B cell (primary cell): Measurements from ENCODE around the gene FBF1. TPM values are rescaled to one million over a fixed set of nuclear protein-coding genes. Genes with fewer than 3 reads are reported as not detected.

Source experiments
- ATAC-seq: fragments of 200-7000 bp; cut with Tn5 transposase; one replicate; pipeline ENCODE4 v1.10.0; 2021; ENCODE audit warnings: low read depth, mild to moderate bottlenecking, moderate number of reproducible peaks, moderate library complexity
- CTCF ChIA-PET: fragments of 350-600 bp; sonication (Branson Sonifier 250); formaldehyde crosslinking; loops from one replicate; lab custom pipeline; 2021; ENCODE audit warnings: antibody characterized with exemption, inconsistent platforms; lab: Charles Lee
- POLR2A ChIA-PET: fragments of 350-600 bp; sonication (Branson Sonifier 250); formaldehyde crosslinking; loops from one replicate; lab custom pipeline; 2021; ENCODE audit warnings: antibody characterized with exemption; lab: Charles Lee
- DNase-seq: peaks from one replicate; pipeline ENCODE4 v3.0.0; 2013
- H2AFZ ChIP-seq: 2 replicates; pipeline ENCODE4 v1.6.1; 2012; ENCODE audit warnings: mild to moderate bottlenecking, low read depth, low read length; ENCODE audit not compliant: insufficient read depth, poor library complexity, severe bottlenecking
- H3K27ac ChIP-seq, 2 donors: 1 replicate in 1 of 2; 2 replicates in 1 of 2; pipeline ENCODE4 v1.5.1; 2012 to 2013; ENCODE audit warnings: low read length in 2 of 2, mild to moderate bottlenecking in 2 of 2, moderate library complexity in 1 of 2
- H3K27me3 ChIP-seq, 4 experiments: fragments of 200-600 bp in 1 of 4; sonication (generic) in 1 of 4; replicated peaks in 1 of 4; 1 replicate in 2 of 4; 2 replicates in 2 of 4; pipeline versions ENCODE4 v1.6.1 to v1.7.0; 2013 to 2016; ENCODE audit warnings: low read length in 3 of 4, mild to moderate bottlenecking in 2 of 4, mixed read lengths in 1 of 4, moderate library complexity in 1 of 4; ENCODE audit not compliant: insufficient read depth in 4 of 4, control insufficient read depth in 3 of 4; ENCODE audit errors: control extremely low read depth in 1 of 4
- H3K36me3 ChIP-seq, 2 experiments: replicated peaks in 1 of 2; 1 replicate in 1 of 2; 2 replicates in 1 of 2; pipeline versions ENCODE4 v1.6.1 to v1.7.1; 2013; ENCODE audit warnings: low read length in 1 of 2; ENCODE audit not compliant: insufficient read depth in 2 of 2, control insufficient read depth in 1 of 2; ENCODE audit errors: control extremely low read depth in 1 of 2, extremely low read depth in 1 of 2
- H3K4me1 ChIP-seq, 2 donors: fragments of 200-600 bp in 1 of 2; sonication (generic) in 1 of 2; 1 replicate in 1 of 2; 2 replicates in 1 of 2; pipeline versions ENCODE4 v1.5.1 to v1.6.1; 2013 to 2017; ENCODE audit warnings: low read length in 2 of 2; ENCODE audit not compliant: control insufficient read depth in 2 of 2, insufficient read depth in 2 of 2
- H3K4me2 ChIP-seq: replicated peaks from 2 replicates; pipeline ENCODE3; 2012; ENCODE audit warnings: mild to moderate bottlenecking, low read depth, low read length; ENCODE audit not compliant: poor library complexity, severe bottlenecking
- H3K4me3 ChIP-seq, 5 experiments: fragments of 200-600 bp in 1 of 5; sonication (generic) in 1 of 5; 1 replicate in 3 of 5; 2 replicates in 2 of 5; pipeline versions ENCODE4 v1.5.1 to v1.7.0; 2011 to 2016; ENCODE audit warnings: low read length in 4 of 5, mild to moderate bottlenecking in 4 of 5, low read depth in 2 of 5, control low read depth in 1 of 5, moderate library complexity in 1 of 5; ENCODE audit not compliant: insufficient read depth in 1 of 5; ENCODE audit errors: control extremely low read depth in 1 of 5, extremely low read depth in 1 of 5
- H3K79me2 ChIP-seq: fragments of 200-600 bp; sonication (generic); one replicate; pipeline ENCODE4 v1.6.0; 2016; ENCODE audit warnings: low read length; ENCODE audit not compliant: control insufficient read depth, insufficient read depth
- H3K9ac ChIP-seq: fragments of 200-600 bp; sonication (generic); 2 replicates; pipeline ENCODE4 v1.6.1; 2017; ENCODE audit warnings: mild to moderate bottlenecking, low read length, moderate library complexity
- H3K9me3 ChIP-seq, 3 donors: one replicate each; pipeline versions ENCODE4 v1.6.1 to v1.7.1; 2013; ENCODE audit warnings: low read length in 2 of 3; ENCODE audit not compliant: control insufficient read depth in 2 of 3, insufficient read depth in 1 of 3; ENCODE audit errors: control extremely low read depth in 1 of 3
- H4K20me1 ChIP-seq: 2 replicates; pipeline ENCODE4 v1.6.0; 2012; ENCODE audit warnings: mild to moderate bottlenecking, low read length; ENCODE audit not compliant: insufficient read depth, control insufficient read depth, poor library complexity, severe bottlenecking
- H3K27ac Mint-ChIP-seq: one replicate; pipeline ENCODE4 v1.8.0; 2021; ENCODE audit warnings: mixed read lengths
- H3K27me3 Mint-ChIP-seq: one replicate; pipeline ENCODE4 v1.8.0; 2021; ENCODE audit warnings: mixed read lengths
- H3K4me1 Mint-ChIP-seq: one replicate; pipeline ENCODE4 v1.8.0; 2021; ENCODE audit warnings: mixed read lengths
- H3K4me3 Mint-ChIP-seq: one replicate; pipeline ENCODE4 v1.8.0; 2021; ENCODE audit warnings: mixed read lengths
- H3K9me3 Mint-ChIP-seq: one replicate; pipeline ENCODE4 v1.8.0; 2022; ENCODE audit warnings: mixed read lengths; ENCODE audit not compliant: insufficient read depth
- CTCF ChIP-seq: fragments of 200-600 bp; IDR thresholded peaks from one replicate; pipeline ENCODE4 v1.8.0; 2022; ENCODE audit warnings: antibody characterized with exemption, mild to moderate bottlenecking
- EZH2 ChIP-seq: IDR thresholded peaks from 2 replicates; pipeline ENCODE4 v1.6.1; 2012; ENCODE audit warnings: borderline replicate concordance, low read depth, mild to moderate bottlenecking, moderate library complexity, low read length; ENCODE audit not compliant: insufficient read depth, poor library complexity, severe bottlenecking
- WGBS: methylation state at CpG from one replicate; pipeline ENCODE4 v1.1.5; 2013; ENCODE audit warnings: missing lambda C conversion rate; ENCODE audit not compliant: insufficient coverage; 5-methylcytosine and 5-hydroxymethylcytosine counted together
- intact Hi-C: fragments of 100-400 bp; cut with micrococcal nuclease; formaldehyde crosslinking; loops from one replicate; pipeline ENCODE4 v1.10.0; 2022
- polyA plus RNA-seq: library from polyadenylated mRNA; depleted of rRNA; stranded (reverse); fragments of >200 nt; gene quantifications from 2 replicates; pipeline ENCODE4 v1.2.3, GENCODE V29; 2012
- total RNA-seq, 2 donors: library from RNA; stranded (reverse); fragments of 120-200 nt in 1 of 2; gene quantifications; 1 replicate in 1 of 2; 2 replicates in 1 of 2; pipeline versions ENCODE4 v1.2.3 to v1.2.4, GENCODE V29; 2013 to 2022

FBF1 gene
- total and polyA plus RNA-seq, 2 donors (not counting 1 experiment from before 2014, with no cell fraction given) = 21.6 to 31.5 TPM

GRCh38 chr17:75919611-75920010, 21.2 kb downstream of the FBF1 start:
- DNase-seq (no peak), ATAC-seq (no peak)
- Histone ChIP-seq H3K9ac (no peak overlapping the region), H4K20me1 (no peaks in the 10 kb centered on the region), H3K4me2 (no peak overlapping the region), H3K4me1 (no peaks in the 10 kb centered on the region), H3K36me3 (peaks cover 0 to 4% of the 10 kb centered on the region in 2 experiments), H3K9me3 (no peaks in the 10 kb centered on the region), H2AFZ (no peak overlapping the region), H3K4me3 (no peak overlapping the region), H3K27me3 (no peaks in the 10 kb centered on the region), H3K27ac (no peak overlapping the region), H3K79me2 (no peaks in the 10 kb centered on the region)
- ChIA-PET POLR2A (interaction anchor here (1.0 kb wide), 1 partner anchor 65 kb away, joined by 4 read pairs; the partner anchor contains the start of gene WBP2), CTCF (no interaction called here)
- intact Hi-C loops = no loop called here
- WGBS = 98% methylated on average over 22 of the region's 22 CpGs
- H3K9me3 Mint-ChIP-seq = no peaks in the 10 kb centered on the region
- H3K27me3 Mint-ChIP-seq = no peaks in the 10 kb centered on the region
- no peak overlapping the region for H3K4me3 Mint-ChIP-seq
- H3K4me1 Mint-ChIP-seq = no peaks in the 10 kb centered on the region
- TF ChIP-seq EZH2 = no peak
- TF ChIP-seq CTCF = no peak
- H3K27ac Mint-ChIP-seq = no peak overlapping the region

- Histone ChIP-seq H2AFZ (no peak overlapping the region), H3K4me3 (no peak overlapping the region), H3K4me1 (no peaks in the 10 kb centered on the region), H3K79me2 (no peaks in the 10 kb centered on the region), H3K4me2 (no peak overlapping the region), H3K9ac (no peak overlapping the region), H4K20me1 (no peaks in the 10 kb centered on the region), H3K36me3 (peaks cover 1 to 7% of the 10 kb centered on the region in 2 experiments), H3K9me3 (no peaks in the 10 kb centered on the region), H3K27ac (no peak overlapping the region), H3K27me3 (no peaks in the 10 kb centered on the region)
- 96% methylated on average over 29 of the region's 31 CpGs for WGBS
- POLR2A ChIA-PET = no interaction called here
- Mint-ChIP-seq H3K4me3 (no peak overlapping the region), H3K27me3 (no peaks in the 10 kb centered on the region), H3K27ac (no peak overlapping the region), H3K9me3 (no peaks in the 10 kb centered on the region), H3K4me1 (no peaks in the 10 kb centered on the region)
- CTCF ChIA-PET = no interaction called here
- TF ChIP-seq EZH2 (no peak), CTCF (no peak)
- ATAC-seq (no peak), DNase-seq (no peak)
- intact Hi-C loops = no loop called here
Observed at GRCh38 chr17:75917917-75918445, 22.9 kb downstream of the FBF1 start.
